ENCODE results near the gene SYT17. TPM values are rescaled to one million over a fixed set of nuclear protein-coding genes. Genes with fewer than 3 reads are reported as not detected.

SYT17 gene
- total RNA-seq, 1 donor from 2014 or later: 10.7 TPM

DNA sequence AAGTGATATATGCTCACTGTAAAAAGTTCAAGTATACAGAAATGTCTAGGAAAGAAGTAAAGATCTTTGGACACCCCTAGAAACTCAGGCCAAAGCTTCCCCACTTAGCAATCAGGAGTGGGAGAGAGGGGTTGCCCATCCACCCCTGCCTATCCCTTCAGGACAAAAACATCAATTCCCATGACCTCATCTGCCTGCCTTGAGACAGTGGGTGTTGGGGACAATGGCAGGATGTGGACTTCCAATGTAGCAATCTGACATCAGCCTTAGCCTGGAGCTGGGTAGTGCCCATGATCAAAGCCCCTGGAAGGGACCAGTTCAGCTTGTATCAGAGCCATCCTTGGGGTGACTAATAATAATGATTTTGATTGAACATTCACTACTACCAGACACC is 36.2 kb upstream of the SYT17 start:
- Mint-ChIP-seq H3K4me1 (ENCODE audit: low read depth) (peaks cover 1% of the 10 kb centered on the region), H3K4me3 (ENCODE audit: low read depth) (no peak overlapping the region), H3K27me3 (peaks cover 24% of the 10 kb centered on the region), H3K9me3 (ENCODE audit: low read depth) (no peaks in the 10 kb centered on the region), H3K36me3 (ENCODE audit: insufficient read depth) (no peaks in the 10 kb centered on the region), H3K27ac (no peak overlapping the region)
- DNase-seq (ENCODE audit: low spot score, unreplicated experiment): no peak
- TF ChIP-seq, protein P1, sequence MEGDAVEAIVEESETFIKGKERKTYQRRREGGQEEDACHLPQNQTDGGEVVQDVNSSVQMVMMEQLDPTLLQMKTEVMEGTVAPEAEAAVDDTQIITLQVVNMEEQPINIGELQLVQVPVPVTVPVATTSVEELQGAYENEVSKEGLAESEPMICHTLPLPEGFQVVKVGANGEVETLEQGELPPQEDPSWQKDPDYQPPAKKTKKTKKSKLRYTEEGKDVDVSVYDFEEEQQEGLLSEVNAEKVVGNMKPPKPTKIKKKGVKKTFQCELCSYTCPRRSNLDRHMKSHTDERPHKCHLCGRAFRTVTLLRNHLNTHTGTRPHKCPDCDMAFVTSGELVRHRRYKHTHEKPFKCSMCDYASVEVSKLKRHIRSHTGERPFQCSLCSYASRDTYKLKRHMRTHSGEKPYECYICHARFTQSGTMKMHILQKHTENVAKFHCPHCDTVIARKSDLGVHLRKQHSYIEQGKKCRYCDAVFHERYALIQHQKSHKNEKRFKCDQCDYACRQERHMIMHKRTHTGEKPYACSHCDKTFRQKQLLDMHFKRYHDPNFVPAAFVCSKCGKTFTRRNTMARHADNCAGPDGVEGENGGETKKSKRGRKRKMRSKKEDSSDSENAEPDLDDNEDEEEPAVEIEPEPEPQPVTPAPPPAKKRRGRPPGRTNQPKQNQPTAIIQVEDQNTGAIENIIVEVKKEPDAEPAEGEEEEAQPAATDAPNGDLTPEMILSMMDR (IDR thresholded peaks at IDR 0.05; ENCODE audit: unreplicated experiment): no peak

DNA sequence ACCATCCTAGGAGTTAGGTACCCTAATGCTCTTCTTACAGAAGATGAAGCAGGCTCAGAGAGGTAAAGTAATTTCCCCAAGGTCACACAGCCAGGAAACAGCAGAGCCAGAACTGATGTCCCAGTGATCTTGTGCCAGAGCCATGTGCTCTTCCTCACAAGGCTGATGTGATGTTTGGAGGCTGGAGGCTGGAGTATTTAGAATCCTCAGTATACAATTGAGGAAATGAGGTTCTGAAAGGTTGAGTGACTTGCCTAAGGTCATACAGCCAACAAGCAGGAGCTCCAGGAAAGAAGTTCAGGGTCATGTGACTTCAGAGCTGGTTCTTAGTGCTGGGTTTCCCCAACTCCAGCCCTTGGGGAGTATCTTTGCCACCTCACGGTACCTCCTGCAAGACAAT is 35.8 kb upstream of the SYT17 start:
- no peak overlapping the region for H3K4me3 Mint-ChIP-seq (ENCODE audit: low read depth)
- H3K9me3 Mint-ChIP-seq (ENCODE audit: low read depth): no peaks in the 10 kb centered on the region
- H3K36me3 Mint-ChIP-seq (ENCODE audit: insufficient read depth): no peaks in the 10 kb centered on the region
- H3K27ac Mint-ChIP-seq: no peak overlapping the region
- DNase-seq (ENCODE audit: low spot score, unreplicated experiment): no peak
- peaks cover 24% of the 10 kb centered on the region for H3K27me3 Mint-ChIP-seq
- H3K4me1 Mint-ChIP-seq (ENCODE audit: low read depth): peaks cover 1% of the 10 kb centered on the region
- TF ChIP-seq, protein P1 (IDR thresholded peaks at IDR 0.05; ENCODE audit: unreplicated experiment): no peak

DNA sequence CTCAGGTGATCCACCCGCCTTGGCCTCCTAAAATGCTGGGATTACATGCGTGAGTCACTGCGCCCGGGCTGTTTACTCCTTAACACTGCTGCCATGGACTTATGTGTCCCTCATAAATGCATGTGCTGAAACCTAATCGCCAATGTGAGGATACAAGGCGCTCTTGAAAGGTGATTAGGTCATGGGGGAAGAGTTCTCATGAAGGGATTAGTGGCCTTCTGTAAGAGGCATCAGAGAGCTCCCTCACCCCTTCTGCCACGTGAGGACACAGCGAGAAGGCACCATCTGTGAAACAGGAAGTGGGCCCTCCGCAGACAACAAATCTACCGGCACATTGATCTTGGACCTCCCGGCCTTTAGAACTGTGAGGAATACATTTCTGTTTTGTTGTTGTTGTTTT is 35.1 kb upstream of the SYT17 start:
- H3K36me3 Mint-ChIP-seq (ENCODE audit: insufficient read depth): no peaks in the 10 kb centered on the region
- no peaks in the 10 kb centered on the region for H3K9me3 Mint-ChIP-seq (ENCODE audit: low read depth)
- H3K4me1 Mint-ChIP-seq (ENCODE audit: low read depth): peaks cover 1% of the 10 kb centered on the region
- DNase-seq (ENCODE audit: low spot score, unreplicated experiment): no peak
- H3K27ac Mint-ChIP-seq: no peak overlapping the region
- TF ChIP-seq, protein P1 (IDR thresholded peaks at IDR 0.05; ENCODE audit: unreplicated experiment): no peak
- peaks cover 24% of the 10 kb centered on the region for H3K27me3 Mint-ChIP-seq
- no peak overlapping the region for H3K4me3 Mint-ChIP-seq (ENCODE audit: low read depth)

DNA sequence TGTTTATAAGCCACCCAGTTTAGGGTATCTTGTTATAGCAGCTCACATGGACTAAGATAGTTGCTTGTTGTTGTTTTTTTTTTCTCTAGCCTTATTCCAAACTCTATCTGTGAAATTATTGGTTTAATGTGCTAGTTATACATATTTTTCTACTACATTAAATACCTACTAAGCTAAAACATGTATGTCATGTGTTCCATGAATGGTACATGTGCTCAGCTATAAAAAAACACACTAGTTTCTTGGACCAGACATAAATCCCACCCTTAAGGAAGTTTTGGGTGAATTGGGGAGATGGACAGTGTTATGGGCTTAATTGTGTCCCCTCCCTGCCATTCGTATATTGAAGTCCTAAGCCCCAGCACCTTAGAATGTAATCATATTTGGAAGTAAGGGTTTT is 34.4 kb upstream of the SYT17 start:
- H3K36me3 Mint-ChIP-seq (ENCODE audit: insufficient read depth): no peaks in the 10 kb centered on the region
- TF ChIP-seq, protein P1 (IDR thresholded peaks at IDR 0.05; ENCODE audit: unreplicated experiment): no peak
- no peaks in the 10 kb centered on the region for H3K9me3 Mint-ChIP-seq (ENCODE audit: low read depth)
- no peak overlapping the region for H3K4me3 Mint-ChIP-seq (ENCODE audit: low read depth)
- no peak for DNase-seq (ENCODE audit: low spot score, unreplicated experiment)
- peaks cover 26% of the 10 kb centered on the region for H3K27me3 Mint-ChIP-seq
- H3K4me1 Mint-ChIP-seq (ENCODE audit: low read depth): peaks cover 3% of the 10 kb centered on the region
- H3K27ac Mint-ChIP-seq: no peak overlapping the region

DNA sequence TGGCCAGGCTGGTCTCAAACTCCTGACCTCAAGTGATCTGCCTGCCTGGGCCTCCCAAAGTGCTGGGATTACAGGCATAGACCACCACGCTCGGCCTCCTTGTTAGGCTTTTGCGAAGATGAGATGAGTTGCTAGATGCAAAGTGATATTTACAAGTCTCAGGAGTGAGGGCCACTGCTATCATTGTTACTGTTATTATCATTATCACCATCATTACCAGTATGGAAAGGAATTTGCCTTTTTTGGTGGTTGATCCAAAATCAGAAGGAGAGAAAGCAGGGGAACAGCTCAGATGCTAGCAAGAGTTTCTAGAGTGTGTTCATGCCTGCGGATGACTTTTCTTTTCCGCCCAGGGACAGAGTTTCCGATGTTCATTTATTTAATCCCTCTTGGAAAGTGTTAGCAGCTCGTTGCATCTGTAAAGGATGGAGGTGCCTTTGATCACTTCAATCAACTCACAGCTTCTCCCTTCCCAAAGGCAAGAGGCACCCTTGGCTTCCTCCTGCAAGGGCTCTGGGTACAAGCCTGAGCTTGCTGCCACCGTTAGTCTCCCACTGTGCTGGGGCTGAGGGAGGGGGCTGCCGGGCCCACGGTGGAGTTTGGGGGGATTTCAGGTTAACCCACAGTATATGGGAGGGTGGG is 32.7 kb upstream of the SYT17 start:
- Mint-ChIP-seq H3K27ac (no peak overlapping the region), H3K27me3 (peaks cover 19% of the 10 kb centered on the region), H3K4me1 (ENCODE audit: low read depth) (peaks cover 3% of the 10 kb centered on the region), H3K9me3 (ENCODE audit: low read depth) (no peaks in the 10 kb centered on the region), H3K4me3 (ENCODE audit: low read depth) (no peak overlapping the region), H3K36me3 (ENCODE audit: insufficient read depth) (no peaks in the 10 kb centered on the region)
- DNase-seq (ENCODE audit: low spot score, unreplicated experiment): no peak
- TF ChIP-seq, protein P1 (IDR thresholded peaks at IDR 0.05; ENCODE audit: unreplicated experiment): no peak
